PC-3 (cell line): ENCODE results near the gene C10orf95. TPM values are rescaled to one million over a fixed set of nuclear protein-coding genes. Genes with fewer than 3 reads are reported as not detected.

Source experiments
- ATAC-seq: fragments of 200-7000 bp; cut with Tn5 transposase; 2 replicates; pipeline ENCODE4 v1.9.1; 2020; ENCODE audit warnings: mild to moderate bottlenecking, moderate library complexity
- BruUV-seq: library from RNA; stranded (reverse); fragments of 400-500 nt; replicated peaks from 2 replicates; lab custom pipeline; 2021; lab: Mats Ljungman, UMichigan
- CTCF ChIA-PET: fragments of 300-600 bp; sonication (Branson Sonifier 250); formaldehyde crosslinking; loops from one replicate; lab custom pipeline; 2022; ENCODE audit warnings: antibody characterized with exemption; lab: Charles Lee
- POLR2A ChIA-PET: fragments of 300-600 bp; sonication (Branson Sonifier 250); formaldehyde crosslinking; loops from one replicate; lab custom pipeline; 2022; ENCODE audit warnings: antibody characterized with exemption; ENCODE audit not compliant: unreplicated experiment; lab: Charles Lee
- DNase-seq: peaks from one replicate; pipeline ENCODE4 v3.0.0-alpha.2; 2015
- H2AFZ ChIP-seq: fragments of 300-600 bp; sonication (generic); 2 replicates; pipeline ENCODE4 v1.6.0; 2016; ENCODE audit warnings: antibody characterized with exemption, low read length
- H3F3A ChIP-seq: fragments of 300-600 bp; sonication (generic); one replicate; pipeline ENCODE4 v1.6.0; 2017; ENCODE audit warnings: antibody characterized with exemption, low read length, control low read depth, mild to moderate bottlenecking; ENCODE audit not compliant: unreplicated experiment
- H3K27ac ChIP-seq: fragments of 300-600 bp; sonication (generic); 2 replicates; pipeline ENCODE4 v1.5.1; 2016; ENCODE audit warnings: mild to moderate bottlenecking, low read length
- H3K27me3 ChIP-seq: fragments of 300-600 bp; sonication (generic); 2 replicates; pipeline ENCODE4 v1.6.1; 2016; ENCODE audit warnings: low read length, mixed read lengths
- H3K36me3 ChIP-seq: fragments of 300-600 bp; sonication (generic); 2 replicates; pipeline ENCODE4 v1.6.1; 2016; ENCODE audit warnings: low read depth, mixed run types, low read length, mixed read lengths
- H3K4me1 ChIP-seq: fragments of 300-600 bp; sonication (generic); 2 replicates; pipeline ENCODE4 v1.5.1; 2016; ENCODE audit warnings: low read length; ENCODE audit not compliant: insufficient read depth
- H3K4me2 ChIP-seq: fragments of 300-600 bp; sonication (generic); 2 replicates; pipeline ENCODE4 v1.6.0; 2016; ENCODE audit warnings: low read length
- H3K4me3 ChIP-seq: fragments of 300-600 bp; sonication (generic); 2 replicates; pipeline ENCODE4 v1.5.1; 2016; ENCODE audit warnings: mild to moderate bottlenecking, low read length, mixed read lengths
- H3K79me2 ChIP-seq: fragments of 300-600 bp; sonication (generic); 2 replicates; pipeline ENCODE4 v1.6.1; 2017; ENCODE audit warnings: low read length, mixed read lengths
- H3K9ac ChIP-seq: fragments of 300-600 bp; sonication (generic); 2 replicates; pipeline ENCODE4 v1.6.0; 2016; ENCODE audit warnings: mild to moderate bottlenecking, low read length
- H3K9me2 ChIP-seq: fragments of 300-600 bp; sonication (generic); replicated peaks from 2 replicates; pipeline ENCODE4 v1.6.1; 2016; ENCODE audit warnings: mixed run types, low read length, mixed read lengths
- H3K9me3 ChIP-seq: fragments of 300-600 bp; sonication (generic); 2 replicates; pipeline ENCODE4 v1.6.1; 2016; ENCODE audit warnings: low read length, mixed read lengths
- H4K20me1 ChIP-seq: fragments of 300-600 bp; sonication (generic); 2 replicates; pipeline ENCODE4 v1.6.1; 2016; ENCODE audit warnings: low read length, mixed read lengths
- CTCF ChIP-seq: fragments of 300-600 bp; sonication (generic); conservative IDR thresholded peaks from 2 replicates; pipeline ENCODE4 v1.5.1; 2017; ENCODE audit warnings: antibody characterized with exemption, low read depth, mild to moderate bottlenecking, low read length
- EZH2 ChIP-seq: fragments of 300-600 bp; sonication (generic); IDR thresholded peaks from one replicate; pipeline ENCODE4 v1.6.1; 2017; ENCODE audit warnings: antibody characterized with exemption, mild to moderate bottlenecking, low read length; ENCODE audit not compliant: unreplicated experiment
- EZH2phosphoT487 ChIP-seq: fragments of 300-600 bp; sonication (generic); IDR thresholded peaks from 2 replicates; pipeline ENCODE4 v1.6.1; 2018; ENCODE audit warnings: mild to moderate bottlenecking, antibody characterized with exemption, low read length, borderline replicate concordance
- intact Hi-C: fragments of 100-400 bp; cut with micrococcal nuclease; formaldehyde crosslinking; loops from 2 replicates; pipeline ENCODE4 v1.9.0; 2023
- total RNA-seq: library from RNA; depleted of rRNA; stranded (reverse); fragments of >200 nt; gene quantifications from 2 replicates; pipeline ENCODE4 v1.2.3, GENCODE V29; 2014

Gene C10orf95
- total RNA-seq, 1 experiment from 2014 or later, result 1.9 TPM

GRCh38 chr10:102413806-102414561 lies 37.4 kb downstream of the C10orf95 start:
- POLR2A ChIA-PET, result no interaction called here
- peaks cover 8% of the 10 kb centered on the region; the same call in 1 of the 2 replicates for H3K27me3 ChIP-seq
- no TSS peak for BruUV-seq

GRCh38 chr10:102413053-102413705 lies 38.2 kb downstream of the C10orf95 start:
- ATAC-seq (no peak), DNase-seq (no peak)
- no peak for TF ChIP-seq EZH2
- TF ChIP-seq CTCF, result no peak
- TF ChIP-seq EZH2phosphoT487, result no peak
- Histone ChIP-seq H3K9me2 (no peaks in the 10 kb centered on the region), H3K9ac (no peak overlapping the region), H4K20me1 (no peaks in the 10 kb centered on the region), H2AFZ (no peak overlapping the region), H3K4me1 (no peaks in the 10 kb centered on the region), H3F3A (no peaks in the 10 kb centered on the region), H3K79me2 (no peaks in the 10 kb centered on the region), H3K4me3 (no peak overlapping the region), H3K9me3 (no peaks in the 10 kb centered on the region), H3K4me2 (no peak overlapping the region), H3K27ac (no peak overlapping the region), H3K36me3 (no peaks in the 10 kb centered on the region), H3K27me3 (peaks cover 8% of the 10 kb centered on the region; the same call in 1 of the 2 replicates)
- ChIA-PET CTCF (no interaction called here), POLR2A (no interaction called here)
- no TSS peak for BruUV-seq
- intact Hi-C loops, result no loop called here

More at GRCh38 chr10:102413806-102414561, 37.4 kb downstream of the C10orf95 start:
- intact Hi-C loops, result no loop called here
- Histone ChIP-seq H3K9me3 (no peaks in the 10 kb centered on the region), H2AFZ (no peak overlapping the region), H3F3A (no peaks in the 10 kb centered on the region), H3K4me2 (no peak overlapping the region), H3K9ac (no peak overlapping the region), H3K79me2 (no peaks in the 10 kb centered on the region), H3K36me3 (no peaks in the 10 kb centered on the region), H4K20me1 (no peaks in the 10 kb centered on the region), H3K27ac (no peak overlapping the region), H3K4me1 (no peaks in the 10 kb centered on the region), H3K9me2 (no peaks in the 10 kb centered on the region), H3K4me3 (no peak overlapping the region)
- TF ChIP-seq CTCF, result no peak
- ATAC-seq (no peak), DNase-seq (no peak)
- CTCF ChIA-PET, result no interaction called here

GRCh38 chr10:102412293-102412692 lies 39.0 kb downstream of the C10orf95 start:
- CTCF ChIA-PET, result no interaction called here
- BruUV-seq, result no TSS peak

More at GRCh38 chr10:102412293-102412692, 39.0 kb downstream of the C10orf95 start:
- intact Hi-C loops, result no loop called here
- POLR2A ChIA-PET, result no interaction called here
- H3K4me1 ChIP-seq, result no peaks in the 10 kb centered on the region
- no peak overlapping the region for H3K4me3 ChIP-seq
- no peaks in the 10 kb centered on the region for H4K20me1 ChIP-seq
- no peak overlapping the region for H3K27ac ChIP-seq
- no peak overlapping the region for H3K4me2 ChIP-seq
- ATAC-seq (no peak), DNase-seq (no peak)
- no peaks in the 10 kb centered on the region for H3K9me3 ChIP-seq
- H3K9ac ChIP-seq, result no peak overlapping the region
- H3K36me3 ChIP-seq, result no peaks in the 10 kb centered on the region
- H2AFZ ChIP-seq, result no peak overlapping the region
- H3K27me3 ChIP-seq, result peaks cover 8% of the 10 kb centered on the region; the same call in 1 of the 2 replicates
- no peaks in the 10 kb centered on the region for H3F3A ChIP-seq
- H3K9me2 ChIP-seq, result no peaks in the 10 kb centered on the region
- no peaks in the 10 kb centered on the region for H3K79me2 ChIP-seq
- TF ChIP-seq EZH2, result no peak
- no peak for TF ChIP-seq EZH2phosphoT487
- no peak for TF ChIP-seq CTCF
